ENCODE results near the gene ITGA1. TPM values are rescaled to one million over a fixed set of nuclear protein-coding genes. Genes with fewer than 3 reads are reported as not detected.

ITGA1 gene
- total RNA-seq, 4 donors from 2014 or later: 29.7 to 126 (median 47.1) TPM

GRCh38 chr5:52853650-52854049 lies 65.9 kb downstream of the ITGA1 start:
- no peak for TF ChIP-seq CTCF (IDR thresholded peaks at IDR 0.05; ENCODE audit: low read depth)

GRCh38 chr5:52854301-52854700 lies 66.6 kb downstream of the ITGA1 start:
- TF ChIP-seq CTCF (IDR thresholded peaks at IDR 0.05; ENCODE audit: low read depth): no peak

GRCh38 chr5:52854949-52855348 lies 67.2 kb downstream of the ITGA1 start:
- no peak for TF ChIP-seq CTCF (IDR thresholded peaks at IDR 0.05; ENCODE audit: low read depth)

- TF ChIP-seq CTCF (IDR thresholded peaks at IDR 0.05; ENCODE audit: low read depth): no peak
Observed at GRCh38 chr5:52856564-52856963, 68.8 kb downstream of the ITGA1 start.

GRCh38 chr5:52859628-52860027 lies 71.9 kb downstream of the ITGA1 start:
- no peak for TF ChIP-seq CTCF (IDR thresholded peaks at IDR 0.05; ENCODE audit: low read depth)

- no peak for TF ChIP-seq CTCF (IDR thresholded peaks at IDR 0.05; ENCODE audit: low read depth)
Observed at GRCh38 chr5:52861368-52861767, 73.7 kb downstream of the ITGA1 start.

GRCh38 chr5:52863715-52864290 lies 76.1 kb downstream of the ITGA1 start:
- TF ChIP-seq CTCF (IDR thresholded peaks at IDR 0.05; ENCODE audit: low read depth): no peak
